PFSK-1 (cell line): ENCODE data around the gene CSNK2B.

ENCODE experiments used
- FOXP2 ChIP-seq: optimal IDR thresholded peaks from 2 replicates; pipeline ENCODE3; 2011; ENCODE audit warnings: borderline replicate concordance, control low read depth, inconsistent platforms; ENCODE audit not compliant: insufficient read depth; ENCODE audit errors: extremely low read length, extremely low read depth
- POLR2AphosphoS5 ChIP-seq: IDR thresholded peaks from 2 replicates; pipeline ENCODE4 v1.6.1; 2012; ENCODE audit warnings: low read depth, mild to moderate bottlenecking, control low read depth, low read length, moderate library complexity
- SIN3A ChIP-seq: IDR thresholded peaks from 2 replicates; pipeline ENCODE4 v1.6.1; 2012; ENCODE audit warnings: mild to moderate bottlenecking, low read length, moderate library complexity, borderline replicate concordance; ENCODE audit not compliant: insufficient read depth
- TAF1 ChIP-seq: IDR thresholded peaks from 2 replicates; pipeline ENCODE4 v1.6.1; 2012; ENCODE audit warnings: low read length, control low read depth, borderline replicate concordance; ENCODE audit not compliant: insufficient read depth
- TF ChIP-seq, protein P1 (sequence below), 2 experiments: IDR thresholded peaks; 2 replicates each; pipeline versions ENCODE4 v1.6.1 to v1.8.0; 2011 to 2012; ENCODE audit warnings: low read depth in 2 of 2, low read length in 2 of 2, control low read depth in 1 of 2, inconsistent platforms in 1 of 2, mild to moderate bottlenecking in 1 of 2, moderate library complexity in 1 of 2; ENCODE audit not compliant: insufficient read depth in 1 of 2

- TF ChIP-seq POLR2AphosphoS5 (peak; percentile 35; the same call in 1 of the 2 replicates), FOXP2 (no peak), TAF1 (no peak), SIN3A (no peak)
- TF ChIP-seq, protein P1, sequence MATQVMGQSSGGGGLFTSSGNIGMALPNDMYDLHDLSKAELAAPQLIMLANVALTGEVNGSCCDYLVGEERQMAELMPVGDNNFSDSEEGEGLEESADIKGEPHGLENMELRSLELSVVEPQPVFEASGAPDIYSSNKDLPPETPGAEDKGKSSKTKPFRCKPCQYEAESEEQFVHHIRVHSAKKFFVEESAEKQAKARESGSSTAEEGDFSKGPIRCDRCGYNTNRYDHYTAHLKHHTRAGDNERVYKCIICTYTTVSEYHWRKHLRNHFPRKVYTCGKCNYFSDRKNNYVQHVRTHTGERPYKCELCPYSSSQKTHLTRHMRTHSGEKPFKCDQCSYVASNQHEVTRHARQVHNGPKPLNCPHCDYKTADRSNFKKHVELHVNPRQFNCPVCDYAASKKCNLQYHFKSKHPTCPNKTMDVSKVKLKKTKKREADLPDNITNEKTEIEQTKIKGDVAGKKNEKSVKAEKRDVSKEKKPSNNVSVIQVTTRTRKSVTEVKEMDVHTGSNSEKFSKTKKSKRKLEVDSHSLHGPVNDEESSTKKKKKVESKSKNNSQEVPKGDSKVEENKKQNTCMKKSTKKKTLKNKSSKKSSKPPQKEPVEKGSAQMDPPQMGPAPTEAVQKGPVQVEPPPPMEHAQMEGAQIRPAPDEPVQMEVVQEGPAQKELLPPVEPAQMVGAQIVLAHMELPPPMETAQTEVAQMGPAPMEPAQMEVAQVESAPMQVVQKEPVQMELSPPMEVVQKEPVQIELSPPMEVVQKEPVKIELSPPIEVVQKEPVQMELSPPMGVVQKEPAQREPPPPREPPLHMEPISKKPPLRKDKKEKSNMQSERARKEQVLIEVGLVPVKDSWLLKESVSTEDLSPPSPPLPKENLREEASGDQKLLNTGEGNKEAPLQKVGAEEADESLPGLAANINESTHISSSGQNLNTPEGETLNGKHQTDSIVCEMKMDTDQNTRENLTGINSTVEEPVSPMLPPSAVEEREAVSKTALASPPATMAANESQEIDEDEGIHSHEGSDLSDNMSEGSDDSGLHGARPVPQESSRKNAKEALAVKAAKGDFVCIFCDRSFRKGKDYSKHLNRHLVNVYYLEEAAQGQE (IDR thresholded peaks at IDR 0.05; ENCODE audit: insufficient read depth in 1 of 2, low read depth in 2 of 2, low read length in 2 of 2), result no peak
Observed at GRCh38 chr6:31629014-31629413, 36.9 kb upstream of the CSNK2B start.
